GM19043 (cell line): Measurements from ENCODE around the gene ABCB10.
"Not testable (repeated sequence)": the region's sequence is repeated elsewhere in the genome, so short reads cannot be mapped to it uniquely, and the experiment has no call there.

Experiments used
- ATAC-seq: cut with Tn5 transposase; IDR thresholded peaks from one replicate; pipeline ENCODE4 v1.9.1; 2021; ENCODE audit warnings: low read depth; ENCODE audit not compliant: unreplicated experiment

Gene ABCB10

DNA sequence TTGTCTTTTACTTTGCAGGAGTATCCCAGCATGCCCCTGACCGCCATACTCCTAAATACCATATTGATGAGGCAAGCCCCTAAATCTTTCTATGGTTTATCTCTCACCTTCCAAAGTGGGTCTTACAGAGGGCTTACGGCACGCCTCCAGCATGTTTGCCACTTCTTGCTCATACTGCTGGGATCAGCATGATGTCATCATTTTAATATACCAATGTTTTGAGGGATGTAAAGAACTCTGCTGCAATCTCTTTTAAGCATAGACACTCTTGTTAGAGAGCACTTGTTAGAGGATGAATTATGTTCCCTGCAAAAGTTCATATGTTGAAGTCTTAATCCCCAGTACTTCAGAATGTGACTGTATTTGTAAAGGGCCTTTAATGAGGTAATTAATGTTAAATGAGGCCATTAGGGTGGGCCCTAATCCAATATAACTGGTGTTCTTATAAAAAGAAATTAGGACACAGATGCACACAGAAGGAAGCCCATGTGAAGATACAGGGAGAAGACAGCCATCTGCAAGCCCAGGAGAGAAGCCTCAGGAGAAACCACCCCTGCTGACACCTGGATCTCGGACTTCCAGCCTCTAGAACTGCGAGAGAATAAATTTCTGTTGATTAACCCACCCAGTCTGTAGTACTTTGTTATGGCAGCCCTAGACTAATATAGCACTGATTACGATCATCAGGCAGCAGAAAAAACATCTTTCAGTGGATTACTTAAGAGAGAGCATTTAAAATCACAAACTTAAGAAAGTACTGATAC lies 16.4 kb upstream of the ABCB10 start:
- no peak for ATAC-seq

DNA sequence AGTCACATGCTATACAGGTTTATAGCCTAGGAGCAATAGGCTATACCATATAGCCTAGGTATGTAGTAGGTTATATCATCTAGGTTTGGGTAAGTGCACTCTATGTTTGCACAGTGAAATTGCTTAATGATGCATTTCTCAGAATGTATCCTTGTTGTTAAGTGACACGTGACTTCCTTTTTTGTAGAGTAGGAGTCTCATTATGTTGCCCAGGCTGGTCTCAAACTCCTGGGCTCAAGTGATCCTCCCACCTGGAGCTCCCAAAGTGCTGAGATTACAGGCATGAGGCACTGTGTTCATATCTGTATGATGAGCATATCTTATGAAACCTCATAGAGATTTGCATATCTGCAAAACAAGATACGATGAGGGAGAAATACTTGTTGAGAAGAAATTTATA lies 13.8 kb upstream of the ABCB10 start:
- ATAC-seq: no peak

DNA sequence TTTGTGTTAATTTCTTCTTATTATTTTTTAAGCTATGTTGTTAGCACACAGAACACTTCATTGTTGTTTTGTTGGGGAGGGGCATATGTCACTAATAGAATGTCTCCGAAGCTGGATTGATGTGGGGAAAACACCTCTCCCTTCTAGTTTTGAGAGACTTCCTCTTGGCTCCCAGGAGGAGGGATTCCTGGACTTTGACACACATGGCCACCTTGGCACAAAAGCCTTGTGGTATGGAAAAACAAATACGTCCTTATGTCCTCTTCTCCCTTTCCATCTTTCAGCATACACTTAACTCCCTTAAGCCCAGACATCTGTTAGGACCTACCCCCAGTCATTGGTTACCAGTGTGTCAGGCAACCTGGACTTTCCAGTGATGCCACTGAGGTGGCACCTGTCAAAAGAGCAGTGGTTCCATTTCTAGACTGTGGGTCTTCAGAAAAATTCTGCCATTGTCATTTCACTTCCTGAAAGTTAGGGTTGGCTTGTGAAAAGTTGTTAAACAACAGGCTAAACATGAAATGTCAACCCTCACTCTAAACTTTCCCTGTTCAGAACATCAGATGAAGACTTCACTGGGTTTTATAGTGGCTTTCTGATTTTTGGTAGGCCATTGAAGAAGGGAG lies 12.5 kb upstream of the ABCB10 start:
- ATAC-seq: no peak

DNA sequence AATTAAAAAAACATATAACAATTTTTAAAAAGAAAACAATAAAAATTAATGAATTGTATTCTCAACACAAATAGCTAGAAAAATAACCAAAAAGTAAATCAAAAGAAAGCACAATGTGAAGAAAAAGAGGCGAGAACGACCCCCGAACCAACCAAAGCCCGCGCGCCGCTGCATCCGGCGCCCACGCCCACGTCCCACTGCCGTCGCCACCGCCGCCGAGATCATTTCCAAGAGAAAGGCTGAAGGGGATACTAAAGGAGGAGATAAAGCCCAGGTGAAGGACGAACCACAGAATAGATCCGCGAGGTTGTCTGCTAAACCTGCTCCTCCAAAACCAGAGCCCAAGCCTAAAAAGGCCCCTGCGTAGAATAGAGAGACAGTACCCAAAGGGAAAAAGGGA lies 11.8 kb upstream of the ABCB10 start:
- ATAC-seq: no peak

DNA sequence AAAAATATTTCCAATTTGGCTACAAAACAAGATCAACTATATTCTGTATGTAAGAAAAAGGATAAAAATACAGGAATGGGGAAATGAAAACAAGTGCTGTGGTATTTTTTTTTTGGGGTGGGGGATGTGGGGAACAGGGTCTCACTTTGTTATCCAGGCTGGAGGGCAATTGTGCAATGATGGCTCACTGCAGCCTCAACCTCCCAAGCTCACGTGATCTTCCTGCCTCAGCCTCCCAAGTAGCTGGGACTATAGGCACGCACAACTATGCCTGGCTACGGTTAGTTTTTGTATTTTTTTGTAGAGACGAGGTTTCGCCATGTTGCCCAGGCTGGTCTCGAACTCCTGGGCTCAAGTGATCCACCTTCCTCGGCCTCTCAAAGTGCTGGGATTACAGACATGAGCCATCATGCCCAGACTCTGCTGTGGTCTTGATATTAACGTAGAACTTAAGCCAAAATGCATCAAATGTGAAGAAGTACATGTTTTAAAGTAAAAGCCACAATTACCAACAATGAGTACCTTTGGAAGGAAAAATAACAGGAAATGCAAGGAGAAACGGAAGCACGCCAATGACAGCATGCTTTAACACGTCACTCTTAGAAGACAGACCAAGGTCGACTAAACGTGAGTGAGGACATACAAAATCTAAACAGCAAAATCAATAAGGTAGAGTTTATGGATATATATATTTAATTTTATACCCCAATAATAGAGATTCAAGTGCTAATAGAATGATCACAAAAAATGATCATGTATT lies 8.8 kb upstream of the ABCB10 start:
- ATAC-seq: no peak

DNA sequence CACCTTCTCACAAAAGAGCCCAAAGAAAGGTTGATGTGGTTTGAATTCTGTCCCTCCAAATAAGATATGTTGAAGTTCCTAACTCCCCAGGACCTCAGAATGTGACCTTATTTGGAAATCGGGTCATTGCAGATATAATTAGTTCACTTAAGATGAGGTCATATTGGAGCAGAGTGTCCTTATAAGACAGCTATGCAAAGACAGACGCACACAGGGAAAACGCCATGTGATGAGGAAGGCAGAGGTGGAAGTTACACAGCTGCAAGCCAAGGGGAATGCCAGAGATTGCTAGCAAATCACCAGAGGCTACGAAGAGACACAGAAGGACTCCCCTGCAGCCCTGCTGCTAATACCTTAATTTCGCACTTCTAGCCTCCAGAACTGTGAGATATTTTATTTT lies 5.2 kb upstream of the ABCB10 start:
- ATAC-seq: no peak

DNA sequence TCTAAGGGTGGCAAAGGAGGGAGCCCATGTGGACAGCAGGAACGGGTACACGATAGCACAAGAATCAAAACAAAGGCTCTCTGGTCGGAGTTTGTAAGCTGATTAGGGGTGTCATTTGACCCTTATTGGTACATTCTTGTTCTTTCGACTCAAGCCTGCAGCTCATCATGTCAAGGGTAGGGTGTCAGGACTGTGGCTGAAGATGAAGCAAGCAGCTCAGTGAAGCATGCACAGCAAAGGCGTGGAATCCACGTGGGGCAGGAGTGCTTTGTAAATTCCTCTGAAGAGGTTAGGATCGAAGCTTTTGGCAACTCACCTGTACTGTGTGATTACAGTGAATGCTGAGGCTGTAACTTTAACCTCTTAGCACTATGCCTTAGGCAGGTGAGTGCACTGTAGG lies 4.7 kb upstream of the ABCB10 start:
- ATAC-seq: no peak

DNA sequence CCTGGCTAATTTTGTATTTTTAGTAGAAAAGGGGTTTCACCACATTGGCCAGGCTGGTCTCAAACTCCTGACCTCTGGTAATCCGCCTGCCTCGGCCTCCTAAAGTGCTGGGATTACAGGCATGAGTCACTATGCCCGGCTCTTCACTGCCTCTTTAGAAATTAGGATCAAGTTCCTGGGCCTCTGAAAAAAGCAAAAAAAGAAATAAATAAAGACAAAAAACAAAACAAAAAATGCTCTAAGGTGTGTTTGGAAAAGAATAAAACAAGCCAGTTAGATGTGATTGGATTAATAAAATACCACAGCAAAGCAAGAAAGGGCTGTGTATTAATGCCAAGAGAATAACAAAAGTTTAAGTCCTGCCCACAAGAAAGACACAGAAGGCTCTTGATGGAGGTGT lies 4.2 kb upstream of the ABCB10 start:
- ATAC-seq: no peak

DNA sequence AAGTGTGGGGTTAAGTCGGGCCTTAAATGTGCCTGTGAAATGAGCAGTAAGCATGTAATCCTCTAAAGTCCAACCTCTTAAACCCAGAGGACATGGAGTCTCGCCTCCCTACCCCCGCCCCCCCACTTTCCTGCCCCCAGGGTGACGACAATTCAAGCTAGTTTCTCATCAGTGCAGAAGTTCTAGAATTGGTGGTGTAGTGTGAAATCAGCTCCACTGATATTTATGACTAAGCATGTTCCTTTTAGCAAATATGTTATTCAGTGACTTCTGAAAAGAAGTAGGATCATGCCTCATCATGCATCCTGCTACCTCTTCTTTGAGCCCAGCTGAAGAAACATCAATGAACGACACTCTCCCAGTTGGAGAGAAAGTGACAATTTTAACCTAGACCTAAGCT lies 2.6 kb upstream of the ABCB10 start:
- no peak for ATAC-seq

DNA sequence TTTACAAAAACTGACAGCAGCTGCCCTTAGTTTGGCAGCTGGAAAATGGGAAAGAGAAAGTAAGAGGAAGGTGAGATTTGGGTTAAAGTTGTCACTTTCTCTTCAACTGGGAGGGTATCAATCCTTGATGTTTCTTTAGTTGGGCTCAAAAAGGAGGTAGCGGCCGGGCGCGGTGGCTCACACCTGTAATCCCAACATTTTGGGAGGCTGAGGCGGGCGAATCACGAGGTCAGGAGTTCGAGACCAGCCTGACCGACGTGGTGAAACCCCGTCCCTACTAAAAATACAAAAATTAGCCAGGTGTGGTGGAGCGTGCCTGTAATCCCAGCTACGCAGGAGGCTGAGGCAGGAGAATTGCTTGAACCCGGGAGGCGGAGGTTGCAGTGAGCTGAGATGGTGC lies 1.6 kb upstream of the ABCB10 start:
- ATAC-seq: not testable (repeated sequence)

DNA sequence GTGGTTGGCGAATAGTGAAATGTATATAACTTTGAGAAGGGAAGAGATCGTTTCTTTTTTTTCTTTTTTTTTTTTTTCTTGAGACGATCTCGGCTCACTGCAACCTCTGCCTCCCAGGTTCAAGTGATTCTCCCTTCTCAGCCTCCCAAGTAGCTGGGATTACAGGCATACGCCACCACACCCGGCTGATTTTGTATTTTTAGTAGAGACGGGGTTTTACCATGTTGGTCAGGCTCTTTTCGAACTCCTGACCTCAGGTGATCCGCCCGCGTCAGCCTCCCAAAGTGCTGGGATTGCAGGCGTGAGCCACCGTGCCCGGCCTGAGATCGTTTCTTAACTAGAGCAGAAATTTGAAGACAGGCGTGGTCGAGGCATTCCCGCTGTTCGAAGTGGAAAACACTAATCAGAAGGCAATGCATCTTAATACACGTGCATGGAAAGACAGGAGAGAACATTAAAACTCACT lies 862 bp upstream of the ABCB10 start:
- not testable (repeated sequence) for ATAC-seq

DNA sequence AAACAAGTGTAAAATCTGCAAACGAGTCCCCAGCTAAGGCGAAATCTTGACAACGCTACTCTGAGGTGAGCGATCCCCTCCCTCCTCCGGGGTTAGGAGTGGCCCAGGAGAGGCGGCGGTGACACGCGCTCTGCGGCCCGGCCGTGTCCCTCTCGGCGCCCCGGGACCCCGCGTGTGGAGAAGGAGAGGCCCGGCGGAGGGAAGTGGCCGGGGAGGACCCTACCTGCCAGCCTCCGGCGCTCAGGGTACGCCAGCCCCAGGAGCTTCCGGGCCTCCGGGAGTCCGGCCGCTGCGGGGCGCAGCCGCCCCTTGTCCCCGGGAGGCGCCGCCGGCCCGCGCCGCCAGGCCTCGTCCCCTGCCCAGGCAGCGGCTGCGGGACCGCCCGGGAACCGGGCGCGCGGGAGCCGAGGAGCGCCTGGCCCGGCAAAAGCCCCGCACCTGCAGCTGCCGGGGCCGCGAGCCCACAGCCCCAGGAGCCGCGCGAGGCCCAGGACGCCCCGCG lies 543 bp downstream of the ABCB10 start:
- ATAC-seq: peak; percentile 30

DNA sequence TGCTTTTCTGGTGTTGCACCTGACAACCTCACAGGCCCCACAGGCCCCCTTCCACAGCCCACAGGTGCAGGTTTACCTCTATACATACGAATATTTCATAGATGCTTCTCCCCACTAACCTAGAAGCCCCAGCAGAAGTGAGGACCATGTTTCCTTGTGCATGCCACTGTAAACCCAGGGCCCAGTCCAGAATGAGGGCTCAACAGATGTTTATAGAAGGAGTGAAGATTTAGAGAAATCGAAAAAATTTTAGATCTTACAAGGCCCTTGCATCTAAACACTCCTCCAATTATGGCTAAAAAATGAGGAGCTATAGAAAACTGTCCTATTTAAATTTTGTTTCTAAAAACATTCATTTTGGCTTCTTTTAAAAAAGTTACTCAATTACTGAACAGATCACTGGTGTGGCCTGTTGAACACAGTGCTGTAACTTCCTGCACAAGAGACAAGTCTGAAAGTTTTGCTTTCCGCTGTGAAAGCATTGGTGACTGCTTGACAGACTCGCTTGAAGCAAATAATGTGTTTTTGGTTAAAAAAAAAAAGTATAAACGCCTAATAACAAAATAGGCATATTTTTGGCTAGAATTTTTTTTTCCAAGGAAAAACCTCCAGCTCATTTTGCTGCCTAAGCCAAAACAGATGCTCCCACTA lies 1.2 kb downstream of the ABCB10 start:
- no peak for ATAC-seq

DNA sequence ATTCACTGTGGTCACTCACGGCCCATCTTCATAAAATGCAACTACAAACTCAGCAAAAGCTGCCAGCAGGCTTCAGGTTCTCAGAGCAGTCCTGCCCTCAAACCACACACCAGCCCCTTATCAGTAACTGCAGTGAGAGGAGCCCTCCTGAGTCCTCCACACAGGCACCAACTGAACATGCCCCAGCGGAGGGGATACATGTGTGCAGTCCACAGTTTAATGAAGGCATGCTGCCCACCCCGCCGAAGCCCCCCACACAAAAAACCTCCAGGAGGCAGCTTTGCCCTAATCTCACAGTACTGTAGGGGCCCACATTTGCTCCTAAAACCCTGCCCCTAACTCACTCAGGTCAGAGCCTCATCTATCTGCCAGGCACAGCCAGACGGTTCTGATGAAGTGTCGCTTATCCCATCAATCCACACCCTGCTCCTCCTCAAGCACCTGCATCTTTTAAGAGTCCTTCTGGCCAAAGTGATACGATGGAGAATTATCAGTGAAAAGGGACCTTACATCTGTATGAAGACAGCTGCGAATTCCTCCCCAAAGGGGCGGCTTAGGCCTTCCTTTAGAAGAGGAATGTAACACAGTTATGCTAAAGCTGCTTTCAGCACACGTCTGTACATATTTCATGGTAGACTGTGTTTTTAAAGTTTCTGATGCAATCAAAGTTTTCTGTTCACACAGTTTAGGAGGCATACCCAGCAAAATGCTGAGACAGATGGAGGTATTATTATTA lies 3.5 kb downstream of the ABCB10 start:
- ATAC-seq: no peak

DNA sequence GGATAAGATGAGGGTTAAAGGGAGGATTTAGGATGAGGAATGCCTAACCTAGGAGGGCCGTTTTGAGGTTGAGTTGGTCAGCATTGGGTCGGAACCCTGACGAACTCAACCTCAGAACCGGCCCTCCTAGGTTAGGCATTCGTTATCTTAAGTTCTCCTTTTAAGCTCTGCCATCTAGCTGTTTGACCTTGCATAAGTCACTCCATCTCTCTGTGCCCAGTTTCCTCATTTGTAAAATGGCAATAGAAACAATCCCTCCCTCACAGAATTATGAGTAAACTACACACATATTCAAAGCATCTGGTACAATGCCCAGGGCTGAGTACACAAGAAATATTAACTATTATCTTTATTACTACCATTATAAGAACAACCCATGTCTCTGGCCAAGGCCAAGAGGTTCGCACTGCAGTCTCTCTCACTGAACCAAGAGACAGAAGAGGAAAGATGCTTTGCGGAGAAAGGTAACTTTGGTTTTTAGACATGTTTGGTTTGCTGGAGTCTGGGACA lies 4.8 kb downstream of the ABCB10 start:
- ATAC-seq: no peak

DNA sequence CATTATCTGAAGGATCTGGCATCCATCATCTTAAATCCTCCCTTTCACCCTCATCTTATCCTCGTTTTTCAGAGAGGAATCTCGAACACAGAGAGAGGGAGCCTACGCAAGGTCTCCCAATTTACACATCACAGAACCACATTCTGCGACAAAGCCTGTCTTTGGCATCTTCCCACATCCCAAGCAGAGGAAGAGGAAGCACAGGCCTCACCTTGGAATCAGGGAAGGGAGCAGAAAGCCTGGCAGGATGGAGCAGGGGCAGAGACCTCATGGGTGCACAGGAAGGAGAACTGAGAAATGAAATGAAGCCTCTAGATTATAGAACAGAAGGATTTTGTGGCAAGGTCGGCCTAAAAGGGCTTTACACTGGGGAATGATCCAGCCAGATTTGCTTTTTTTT lies 5.8 kb downstream of the ABCB10 start:
- ATAC-seq: no peak

DNA sequence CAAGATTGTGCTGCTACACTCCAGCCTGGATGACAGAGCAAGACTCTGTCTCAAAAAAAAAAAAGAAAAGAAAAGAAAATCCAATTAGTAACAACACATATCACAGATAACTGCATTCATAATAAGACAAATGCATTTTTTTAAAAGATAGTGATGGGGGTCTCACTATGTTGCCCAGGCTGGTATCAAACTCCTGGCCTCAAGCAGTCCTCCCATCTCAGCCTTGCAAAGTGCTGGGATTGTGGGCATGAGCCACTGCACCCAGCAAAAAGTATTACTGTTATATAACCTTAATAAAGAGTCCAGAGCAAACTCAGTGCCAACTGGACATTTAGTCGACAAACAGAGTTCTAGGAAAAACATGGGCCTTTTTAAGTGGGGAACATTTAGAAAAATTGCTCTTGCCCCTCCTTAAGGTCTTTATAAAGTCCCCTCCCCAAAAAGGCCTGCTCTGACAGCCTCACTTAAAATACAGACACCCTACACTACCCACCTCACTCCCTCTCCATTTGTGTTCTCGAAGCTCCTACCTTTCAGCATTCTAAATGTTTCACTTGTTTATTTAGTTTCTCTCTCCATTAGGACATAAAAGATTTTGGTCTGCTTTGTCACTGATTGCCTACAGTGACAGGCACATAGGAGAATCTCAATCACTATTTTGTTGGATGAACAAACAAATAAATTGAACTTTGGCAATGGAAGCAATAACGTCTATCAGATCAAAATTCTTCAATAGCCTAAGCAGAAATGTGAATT lies 7.5 kb downstream of the ABCB10 start:
- ATAC-seq: no peak

DNA sequence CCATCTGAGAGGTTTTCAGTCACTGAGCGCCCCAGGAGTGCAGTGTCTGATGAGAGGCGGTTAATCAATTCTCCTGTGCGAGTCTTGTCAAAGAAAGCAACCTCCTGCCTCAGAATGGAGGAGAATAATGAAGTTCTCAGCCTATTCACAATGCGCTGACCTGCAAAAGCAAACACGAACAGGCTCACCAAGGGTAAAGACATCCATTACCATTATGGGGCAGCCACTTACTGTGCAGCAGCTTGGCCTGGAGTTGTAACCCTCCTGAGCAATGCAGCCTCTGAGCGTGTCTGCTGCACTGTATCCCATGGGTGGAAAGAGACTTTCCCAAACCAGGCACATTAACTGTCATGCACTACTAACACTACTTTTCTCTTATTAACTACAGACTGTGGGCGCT lies 11.0 kb downstream of the ABCB10 start:
- ATAC-seq: no peak

DNA sequence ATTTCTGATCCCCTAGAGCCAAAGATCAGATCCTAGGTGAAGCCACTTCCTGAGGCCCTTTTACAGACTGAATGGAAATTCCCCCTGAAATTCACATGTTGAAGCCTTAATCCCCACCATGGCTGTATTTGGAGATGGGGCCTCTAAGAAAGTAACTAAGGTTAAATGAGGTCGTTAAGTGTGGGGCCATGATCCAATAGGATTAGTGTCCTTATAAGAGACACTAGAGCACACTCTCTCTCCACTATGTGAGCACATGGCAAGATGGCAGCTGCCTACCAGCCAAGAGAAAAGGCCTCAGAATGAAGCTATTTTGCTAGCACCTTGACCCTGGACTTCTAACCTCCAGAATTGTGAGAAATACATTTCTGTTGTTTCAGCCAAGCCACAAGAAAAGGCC lies 13.9 kb downstream of the ABCB10 start:
- ATAC-seq: no peak
